Neural cell (in vitro differentiated cells): Measurements from ENCODE around the gene LIPC.

Experiments used
- CTCF ChIP-seq: fragments of 450-650 bp; IDR thresholded peaks from 2 replicates; pipeline ENCODE4 v1.5.1; 2014; ENCODE audit warnings: antibody characterized with exemption, mild to moderate bottlenecking, moderate library complexity; ENCODE audit not compliant: poor library complexity, severe bottlenecking
- EP300 ChIP-seq: fragments of 450-650 bp; conservative IDR thresholded peaks from 2 replicates; pipeline ENCODE4 v1.6.1; 2014; ENCODE audit warnings: antibody characterized with exemption, mild to moderate bottlenecking, moderate library complexity; ENCODE audit not compliant: poor library complexity, severe bottlenecking
- EZH2 ChIP-seq: fragments of 200-600, 300-800 bp; shearing (Covaris generic), sonication (generic); IDR thresholded peaks from 2 replicates; pipeline ENCODE4 v1.6.1; 2014; ENCODE audit warnings: antibody characterized with exemption, low read length, borderline replicate concordance, mild to moderate bottlenecking; ENCODE audit not compliant: insufficient read depth, poor library complexity, severe bottlenecking
- POLR2AphosphoS5 ChIP-seq: IDR thresholded peaks from 2 replicates; pipeline ENCODE4 v1.6.1; 2012
- RAD21 ChIP-seq: fragments of 450-650 bp; conservative IDR thresholded peaks from 2 replicates; pipeline ENCODE4 v1.6.1; 2014; ENCODE audit warnings: antibody characterized with exemption, mild to moderate bottlenecking, moderate library complexity
- REST ChIP-seq: IDR thresholded peaks from 2 replicates; pipeline ENCODE4 v1.6.1; 2012; ENCODE audit warnings: borderline replicate concordance
- SMC3 ChIP-seq: fragments of 450-650 bp; conservative IDR thresholded peaks from 2 replicates; pipeline ENCODE4 v1.6.1; 2014; ENCODE audit warnings: antibody characterized with exemption, mild to moderate bottlenecking, moderate library complexity; ENCODE audit not compliant: poor library complexity

- TF ChIP-seq CTCF (no peak), REST (no peak), EZH2 (no peak), RAD21 (no peak), SMC3 (no peak), EP300 (no peak), POLR2AphosphoS5 (peak; percentile 76)
Measured at GRCh38 chr15:58472821-58473581, 41.2 kb downstream of the LIPC start.
